GM12878 (cell line): ENCODE results near the gene ZBTB44. TPM values are rescaled to one million over a fixed set of nuclear protein-coding genes. Genes with fewer than 3 reads are reported as not detected.

ENCODE experiments used
- ATAC-seq: fragments of 200-7000 bp; cut with Tn5 transposase; 3 replicates; pipeline ENCODE4 v1.9.1; 2020; ENCODE audit warnings: mild to moderate bottlenecking, moderate library complexity
- Bru-seq: library from RNA; stranded (reverse); fragments of 400-500 nt; gene quantifications from one replicate; lab custom pipeline; 2021; lab: Mats Ljungman, UMichigan
- BruChase-seq, 2 experiments: library from RNA; stranded (reverse); fragments of 400-500 nt; gene quantifications; one replicate each; lab custom pipeline; 2021; lab: Mats Ljungman, UMichigan
- BruUV-seq: library from RNA; stranded (reverse); fragments of 400-500 nt; replicated peaks from 2 replicates; lab custom pipeline; 2021; lab: Mats Ljungman, UMichigan
- CTCF ChIA-PET: fragments of 300-600 bp; sonication (Branson Sonifier 250); formaldehyde crosslinking; extraction: SDS; loops from one replicate; lab custom pipeline; 2021; ENCODE audit warnings: inconsistent platforms; lab: Yijun Ruan, JAX
- POLR2A ChIA-PET: fragments of 350-600 bp; formaldehyde crosslinking; extraction: SDS; loops from one replicate; lab custom pipeline; 2021; ENCODE audit warnings: inconsistent platforms; lab: Charles Lee
- RAD21 ChIA-PET: fragments of 300-600 bp; sonication (Branson Sonifier 250); formaldehyde crosslinking; loops from one replicate; lab custom pipeline; 2023; ENCODE audit warnings: antibody characterized with exemption; ENCODE audit not compliant: unreplicated experiment; lab: Charles Lee
- SMC1A ChIA-PET: fragments of 300-600 bp; sonication (Branson Sonifier 250); formaldehyde crosslinking; loops from one replicate; lab custom pipeline; 2023; ENCODE audit not compliant: unreplicated experiment, uncharacterized antibody; lab: Charles Lee
- DNase-seq: peaks from one replicate; pipeline ENCODE4 v3.0.0-alpha.2; 2011; ENCODE audit warnings: low read depth, low spot score
- FAIRE-seq: peaks from 3 replicates; lab custom pipeline; 2011; peaks lifted over from hg19 to GRCh38; lab: Jason Lieb, UNC
- H2AFZ ChIP-seq: 2 replicates; pipeline ENCODE4 v1.6.0; 2011; ENCODE audit warnings: low read depth, low read length, control low read depth; ENCODE audit not compliant: control insufficient read depth
- H3K27ac ChIP-seq: 2 replicates; pipeline ENCODE4 v1.5.1; 2011; ENCODE audit warnings: control low read depth; ENCODE audit not compliant: control insufficient read depth, insufficient read depth
- H3K27me3 ChIP-seq, 2 experiments: replicated peaks in 1 of 2; 2 replicates each; pipeline versions ENCODE4 v1.6.0 to v1.6.1; 2011; ENCODE audit warnings: low read length in 1 of 2; ENCODE audit not compliant: control insufficient read depth in 2 of 2, insufficient read depth in 2 of 2
- H3K36me3 ChIP-seq, 2 experiments: 2 replicates each; pipeline ENCODE4 v1.5.1; 2011; ENCODE audit warnings: low read length in 1 of 2; ENCODE audit not compliant: control insufficient read depth in 2 of 2, insufficient read depth in 2 of 2
- H3K4me1 ChIP-seq: 2 replicates; pipeline ENCODE4 v1.6.1; 2011; ENCODE audit warnings: mild to moderate bottlenecking, low read length, moderate library complexity, mixed read lengths; ENCODE audit not compliant: control insufficient read depth, insufficient read depth
- H3K4me2 ChIP-seq: 2 replicates; pipeline ENCODE4 v1.6.0; 2011; ENCODE audit warnings: control low read depth; ENCODE audit not compliant: control insufficient read depth, insufficient read depth
- H3K4me3 ChIP-seq: fragments of 200-600 bp; sonication (generic); 2 replicates; pipeline ENCODE4 v1.5.1; 2016
- H3K79me2 ChIP-seq: 2 replicates; pipeline ENCODE4 v1.6.0; 2011; ENCODE audit warnings: low read length; ENCODE audit not compliant: control insufficient read depth, insufficient read depth
- H3K9ac ChIP-seq: 2 replicates; pipeline ENCODE4 v1.8.0; 2011; ENCODE audit warnings: low read length, control low read depth, mixed read lengths; ENCODE audit not compliant: control insufficient read depth, insufficient read depth
- H3K9me3 ChIP-seq: replicated peaks from 3 replicates; pipeline ENCODE4 v1.5.1; 2011; ENCODE audit warnings: mild to moderate bottlenecking, low read length; ENCODE audit not compliant: control insufficient read depth, insufficient read depth
- H4K20me1 ChIP-seq: 2 replicates; pipeline ENCODE4 v1.6.0; 2011; ENCODE audit not compliant: control insufficient read depth, insufficient read depth
- BHLHE40 ChIP-seq, 2 experiments: fragments of 450-650 bp in 1 of 2; IDR thresholded peaks; 2 replicates each; pipeline ENCODE4 v1.6.1; 2011 to 2017; ENCODE audit warnings: low read depth in 2 of 2, borderline replicate concordance in 1 of 2, improper control_type of control experiment in 1 of 2, low read length in 1 of 2, mild to moderate bottlenecking in 1 of 2
- CBFB ChIP-seq: IDR thresholded peaks from 2 replicates; pipeline ENCODE4 v1.6.1; 2016; ENCODE audit warnings: antibody characterized with exemption, low read depth
- CHD2 ChIP-seq: IDR thresholded peaks from 2 replicates; pipeline ENCODE4 v1.6.1; 2011; ENCODE audit warnings: low read depth, low read length, improper control_type of control experiment, borderline replicate concordance
- CREM ChIP-seq: IDR thresholded peaks from 2 replicates; pipeline ENCODE4 v1.6.1; 2014; ENCODE audit warnings: antibody characterized with exemption, low read depth
- KDM1A ChIP-seq: fragments of 200-600 bp; sonication (generic); IDR thresholded peaks from 2 replicates; pipeline ENCODE4 v1.6.1; 2016; ENCODE audit warnings: borderline replicate concordance
- MXI1 ChIP-seq: fragments of 150-350 bp; IDR thresholded peaks from 2 replicates; pipeline ENCODE4 v1.6.1; 2011; ENCODE audit warnings: low read depth, mild to moderate bottlenecking, inconsistent platforms, low read length, improper control_type of control experiment
- MYC ChIP-seq: IDR thresholded peaks from 2 replicates; pipeline ENCODE4 v1.6.1; 2011; ENCODE audit warnings: mild to moderate bottlenecking, low read length, moderate library complexity, inconsistent platforms; ENCODE audit not compliant: insufficient read depth, insufficient replicate concordance, insufficient read length, severe bottlenecking
- NRF1 ChIP-seq: conservative IDR thresholded peaks from 2 replicates; pipeline ENCODE4 v1.6.1; 2011; ENCODE audit warnings: mild to moderate bottlenecking, low read depth, low read length, improper control_type of control experiment
- PAX8 ChIP-seq: fragments of 450-650 bp; IDR thresholded peaks from 2 replicates; pipeline ENCODE4 v1.6.1; 2017; ENCODE audit warnings: mild to moderate bottlenecking, moderate library complexity
- PKNOX1 ChIP-seq: fragments of 450-650 bp; IDR thresholded peaks from 2 replicates; pipeline ENCODE4 v1.6.1; 2016; ENCODE audit warnings: mild to moderate bottlenecking
- PML ChIP-seq: IDR thresholded peaks from 2 replicates; pipeline ENCODE4 v1.6.1; 2012; ENCODE audit warnings: low read length, inconsistent platforms
- POLR2AphosphoS2 ChIP-seq: IDR thresholded peaks from 2 replicates; pipeline ENCODE4 v1.6.1; 2011; ENCODE audit warnings: low read depth, mild to moderate bottlenecking, low read length, improper control_type of control experiment, moderate library complexity
- POLR2AphosphoS5 ChIP-seq: IDR thresholded peaks from 2 replicates; pipeline ENCODE4 v1.6.1; 2011; ENCODE audit warnings: mild to moderate bottlenecking, low read length, inconsistent platforms
- SPI1 ChIP-seq: IDR thresholded peaks from 2 replicates; pipeline ENCODE4 v1.6.1; 2011; ENCODE audit warnings: low read depth, mild to moderate bottlenecking, low read length, moderate library complexity, borderline replicate concordance; ENCODE audit not compliant: insufficient read depth
- ZNF687 ChIP-seq: fragments of 450-650 bp; IDR thresholded peaks from 2 replicates; pipeline ENCODE4 v1.6.1; 2017; ENCODE audit warnings: mild to moderate bottlenecking, moderate library complexity
- WGBS: methylation state at CpG from one replicate; pipeline ENCODE4 v1.1.6; 2016; ENCODE audit warnings: low lambda C conversion rate; ENCODE audit not compliant: insufficient replicate concordance, insufficient coverage; ENCODE audit errors: missing lambda C conversion rate; 5-methylcytosine and 5-hydroxymethylcytosine counted together
- in situ Hi-C: fragments of 300-500 bp; cut with MboI; formaldehyde crosslinking; loops from 9 replicates; pipeline ENCODE4 v1.14.3; 2018; ENCODE audit warnings: mixed read lengths
- intact Hi-C: fragments of 100-400 bp; cut with micrococcal nuclease; formaldehyde crosslinking; loops from one replicate; pipeline ENCODE4 v1.14.2; 2022; ENCODE audit not compliant: unreplicated experiment
- long read RNA-seq, 2 experiments: library from polyadenylated mRNA; unstranded; transcript quantifications; one replicate each; pipeline ENCODE4 v2.0.0, GENCODE V29; 2019 to 2020
- polyA minus RNA-seq, 3 experiments: library from RNA; depleted of rRNA, polyadenylated mRNA; stranded (reverse); fragments of >200 nt; gene quantifications; 2 replicates each; pipeline ENCODE4 v1.2.3, GENCODE V29; 2011
- polyA plus RNA-seq, 11 experiments: library from polyadenylated mRNA; depleted of rRNA in 4 of 11; unstranded in 6 of 11; stranded (reverse) in 5 of 11; fragments of >200 nt; fragmentation: Nextera tagmentation in 4 of 11; fragmentation: Illumina TruSeq in 1 of 11; extraction: Ambion mirVana in 4 of 11; extraction: Trizol in 1 of 11; gene quantifications; 1 replicate in 1 of 11; 2 replicates in 10 of 11; pipeline versions ENCODE4 v1.2.1 to v1.2.3, GENCODE V29; 2011 to 2016; ENCODE audit warnings: inconsistent platforms in 2 of 11, missing spikeins in 2 of 11, low read depth in 1 of 11
- total RNA-seq, 4 experiments: library from RNA; depleted of rRNA in 3 of 4; stranded (reverse); fragments of >200 nt in 3 of 4; fragmentation: Illumina TruSeq in 1 of 4; extraction: Trizol in 1 of 4; gene quantifications; 2 replicates each; pipeline versions ENCODE4 v1.2.1 to v1.2.3, GENCODE V29; 2013 to 2021

Gene ZBTB44
- 72.3 and 76.3 TPM in 2 replicates for total RNA-seq (2013; cell fraction: nucleolus; rRNA removed)
- 15.1 and 17.9 TPM in 2 replicates for total RNA-seq (2014; rRNA removed)
- 18.2 and 18.9 TPM in 2 replicates for total RNA-seq (2014; rRNA removed; fragmentation: Illumina TruSeq; extraction: Trizol)
- 18.5 and 20.4 TPM in 2 replicates for total RNA-seq (2021)
- 11.2 TPM for polyA plus RNA-seq (2011; ENCODE audit: low read depth)
- polyA plus RNA-seq (2011; rRNA removed) = 38.2 and 46.2 TPM in 2 replicates
- polyA plus RNA-seq (2011; cell fraction: cytosol; rRNA removed) = 24.4 and 30.0 TPM in 2 replicates
- 23.6 and 32.5 TPM in 2 replicates for polyA plus RNA-seq (2011; cell fraction: nucleus; rRNA removed)
- polyA plus RNA-seq (2012) = 9.7 and 11.7 TPM in 2 replicates
- 12.9 and 18.6 TPM in 2 replicates for polyA plus RNA-seq (2014; fragmentation: Illumina TruSeq; extraction: Trizol)
- 1 to 10 TPM; 3.4 to 5.9 TPM for polyA plus RNA-seq (2014; fragmentation: Nextera tagmentation; extraction: Ambion mirVana)
- polyA plus RNA-seq (2014; rRNA removed) = 9.9 and 11.5 TPM in 2 replicates
- 1 to 10 TPM; 2.8 to 3.0 TPM for polyA plus RNA-seq (2016; fragmentation: Nextera tagmentation; extraction: Ambion mirVana)
- polyA minus RNA-seq (2011; rRNA and poly(A)+ RNA removed) = 121 and 149 TPM in 2 replicates
- 39.9 and 47.0 TPM in 2 replicates for polyA minus RNA-seq (2011; cell fraction: cytosol; rRNA and poly(A)+ RNA removed)
- polyA minus RNA-seq (2011; cell fraction: nucleus; rRNA and poly(A)+ RNA removed) = 44.7 and 55.4 TPM in 2 replicates
- percentile 79 among the genes with signal in this experiment for Bru-seq, nascent RNA
- percentile 85 among the genes with signal in this experiment for BruChase-seq, experiment 1, labeled RNA remaining after a 6-hour chase
- percentile 81 among the genes with signal in this experiment for BruChase-seq, experiment 2, labeled RNA remaining after a 2-hour chase
- long read RNA-seq, experiment 1, full-length matches to known transcripts = 1 of 1 reads
- long read RNA-seq, experiment 1, partial matches to known transcripts = 0 of 1 reads
- long read RNA-seq, experiment 1, other reads (novel, unspliced or antisense) = 0 of 1 reads
- long read RNA-seq, experiment 2, partial matches to known transcripts = 1 of 19 reads
- long read RNA-seq, experiment 2, other reads (novel, unspliced or antisense) = 18 of 19 reads

DNA sequence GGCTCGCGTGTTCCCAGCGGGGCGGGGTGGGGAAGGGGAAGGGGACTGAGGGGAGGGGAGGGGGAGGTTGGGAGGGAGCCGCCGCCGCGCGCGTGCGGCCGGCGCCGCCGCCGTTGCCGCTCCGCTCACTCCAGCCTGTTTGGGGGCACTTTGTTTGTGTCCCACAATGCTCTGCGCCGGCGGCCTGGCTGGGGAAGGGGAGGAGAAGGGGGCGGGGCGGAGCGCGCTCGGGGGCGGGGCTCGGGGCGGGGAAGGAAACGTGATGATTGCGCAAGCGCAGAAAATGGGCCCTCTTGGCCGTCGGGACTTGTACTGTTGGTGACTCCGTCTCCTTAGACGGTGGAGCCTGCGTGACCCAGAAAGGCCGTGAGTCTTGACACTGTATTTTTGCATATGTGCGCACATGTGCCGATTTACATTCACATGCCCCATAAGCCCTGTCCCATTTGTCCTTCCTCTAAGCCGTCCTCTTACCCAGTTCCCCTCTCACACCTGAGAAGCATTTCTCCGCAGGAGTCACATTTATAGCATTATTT, at the start of gene ZBTB44:
TSS of gene ZBTB44 (minus strand) at position 168 of the 536 bp plus-strand sequence. CDS start 53,044 bp downstream, outside the sequence.
- Histone ChIP-seq H3K4me3 (peak within 1 kb of the TSS; percentile 75), H3K4me2 (peak within 1 kb of the TSS; percentile 66), H3K27ac (peak within 1 kb of the TSS; percentile 78), H4K20me1 (no peaks in the 10 kb centered on the region), H3K79me2 (peaks cover 32% of the 10 kb centered on the region), H3K9me3 (no peaks in the 10 kb centered on the region; the same call in 2 of the 3 replicates), H3K4me1 (peaks cover 7% of the 10 kb centered on the region; the same call in 1 of the 2 replicates), H3K27me3 (no peaks in the 10 kb centered on the region), H3K9ac (peak within 1 kb of the TSS; percentile 83), H3K36me3 (no peaks in the 10 kb centered on the region), H2AFZ (peak within 1 kb of the TSS; percentile 76)
- POLR2A ChIA-PET = no interaction called here
- under 1% methylated on average over 18 of the region's 42 CpGs for WGBS
- ATAC-seq (peak; percentile 86), FAIRE-seq (peak; percentile 96), DNase-seq (peak; percentile 74)
- no TSS peak for BruUV-seq
- CTCF ChIA-PET = no interaction called here
- intact Hi-C loops = loop anchor here (5.0 kb wide), 2 partner anchors 38 to 73 kb away; no protein-coding TSS in a partner anchor
- RAD21 ChIA-PET = no interaction called here
- SMC1A ChIA-PET = no interaction called here
- in situ Hi-C loops = no loop called here
- TF ChIP-seq CHD2 = 0 out of 2 replicates have a peak, but pooled peaks have one; percentile 12
- peak; percentile 60 to 69; a peak in 3 of 4 replicates for TF ChIP-seq BHLHE40 (IDR thresholded peaks at IDR 0.05; ENCODE audit: borderline replicate concordance in 1 of 2, low read depth in 2 of 2, low read length in 1 of 2)
- no peak for TF ChIP-seq PKNOX1
- peak; percentile 22; the same call in 1 of the 2 replicates for TF ChIP-seq POLR2AphosphoS2
- TF ChIP-seq CREM = no peak
- TF ChIP-seq MYC = no peak
- no peak for TF ChIP-seq PAX8
- no peak for TF ChIP-seq KDM1A
- no peak for TF ChIP-seq CBFB
- peak; percentile 73 for TF ChIP-seq POLR2AphosphoS5
- TF ChIP-seq ZNF687 = peak; percentile 47
- peak; percentile 66 for TF ChIP-seq MXI1
- TF ChIP-seq PML = 0 out of 2 replicates have a peak, but pooled peaks have one; percentile 18
- TF ChIP-seq SPI1 = peak; percentile 52; the same call in 1 of the 2 replicates
- TF ChIP-seq NRF1 = 0 out of 2 replicates have a peak, but pooled peaks have one; percentile 16
